ENCODE measurements around the gene CHKA. TPM values are rescaled to one million over a fixed set of nuclear protein-coding genes. Genes with fewer than 3 reads are reported as not detected.

CHKA gene
- total and polyA plus RNA-seq, 4 experiments from 2014 or later, result 1.5 to 2.7 (median 2.6) TPM

- Mint-ChIP-seq H3K9me3 (no peaks in the 10 kb centered on the region), H3K27ac (peak overlapping the region in 1 of 7 donors; percentile 81), H3K36me3 (no peaks in the 10 kb centered on the region), H3K4me1 (no peaks in the 10 kb centered on the region), H3K27me3 (no peaks in the 10 kb centered on the region), H3K4me3 (no peak overlapping the region)
- CTCF ChIA-PET (ENCODE audit: partially characterized antibody), result no interaction called here
- intact Hi-C loops (cut with micrococcal nuclease), result no loop called here
- H3K9me3 ChIP-seq (ENCODE audit: control insufficient read depth in 1 of 2, low read length in 2 of 2), result no peaks in the 10 kb centered on the region
- no peaks in the 10 kb centered on the region for H3K4me1 ChIP-seq (ENCODE audit: insufficient read depth, low read length)
- no peaks in the 10 kb centered on the region for H3K27me3 ChIP-seq (ENCODE audit: insufficient read depth, low read length)
- no peak overlapping the region for H3K4me3 ChIP-seq (ENCODE audit: low read length in 2 of 2)
- no peak for DNase-seq
- H3K27ac ChIP-seq (ENCODE audit: low read depth, low read length), result no peak overlapping the region
- POLR2A ChIA-PET (ENCODE audit: partially characterized antibody), result no interaction called here
- no peaks in the 10 kb centered on the region for H3K36me3 ChIP-seq (ENCODE audit: insufficient read depth, low read length)
Observed at GRCh38 chr11:68017980-68018729, 103.0 kb downstream of the CHKA start.

- intact Hi-C loops (cut with micrococcal nuclease), result no loop called here
- Mint-ChIP-seq H3K27me3 (no peaks in the 10 kb centered on the region), H3K9me3 (no peaks in the 10 kb centered on the region), H3K4me1 (no peaks in the 10 kb centered on the region), H3K36me3 (no peaks in the 10 kb centered on the region), H3K4me3 (no peak overlapping the region), H3K27ac (peak overlapping the region in 1 of 7 donors; percentile 37)
- H3K27ac ChIP-seq (ENCODE audit: low read depth, low read length), result no peak overlapping the region
- no peaks in the 10 kb centered on the region for H3K4me1 ChIP-seq (ENCODE audit: insufficient read depth, low read length)
- no peaks in the 10 kb centered on the region for H3K36me3 ChIP-seq (ENCODE audit: insufficient read depth, low read length)
- no peak overlapping the region for H3K4me3 ChIP-seq (ENCODE audit: low read length in 2 of 2)
- no peaks in the 10 kb centered on the region for H3K9me3 ChIP-seq (ENCODE audit: control insufficient read depth in 1 of 2, low read length in 2 of 2)
- CTCF ChIA-PET (ENCODE audit: partially characterized antibody), result no interaction called here
- no peaks in the 10 kb centered on the region for H3K27me3 ChIP-seq (ENCODE audit: insufficient read depth, low read length)
- POLR2A ChIA-PET (ENCODE audit: partially characterized antibody), result no interaction called here
- no peak for DNase-seq
Observed at GRCh38 chr11:68016904-68017817, 104.0 kb downstream of the CHKA start.

- ChIA-PET CTCF (ENCODE audit: partially characterized antibody) (no interaction called here), POLR2A (ENCODE audit: partially characterized antibody) (no interaction called here)
- no peak overlapping the region for H3K4me3 ChIP-seq (ENCODE audit: low read length in 2 of 2)
- no peak for DNase-seq
- H3K27me3 ChIP-seq (ENCODE audit: insufficient read depth, low read length), result no peaks in the 10 kb centered on the region
- Mint-ChIP-seq H3K4me1 (no peaks in the 10 kb centered on the region), H3K4me3 (no peak overlapping the region), H3K27ac (peak overlapping the region in 1 of 7 donors; percentile 37), H3K27me3 (no peaks in the 10 kb centered on the region), H3K36me3 (no peaks in the 10 kb centered on the region), H3K9me3 (no peaks in the 10 kb centered on the region)
- H3K4me1 ChIP-seq (ENCODE audit: insufficient read depth, low read length), result no peaks in the 10 kb centered on the region
- H3K27ac ChIP-seq (ENCODE audit: low read depth, low read length), result no peak overlapping the region
- H3K9me3 ChIP-seq (ENCODE audit: control insufficient read depth in 1 of 2, low read length in 2 of 2), result no peaks in the 10 kb centered on the region
- no peaks in the 10 kb centered on the region for H3K36me3 ChIP-seq (ENCODE audit: insufficient read depth, low read length)
- intact Hi-C loops (cut with micrococcal nuclease), result no loop called here
Observed at GRCh38 chr11:68016161-68016903, 104.9 kb downstream of the CHKA start.

- no peaks in the 10 kb centered on the region for H3K27me3 ChIP-seq (ENCODE audit: insufficient read depth, low read length)
- no peak overlapping the region for H3K4me3 ChIP-seq (ENCODE audit: low read length in 2 of 2)
- H3K9me3 ChIP-seq (ENCODE audit: control insufficient read depth in 1 of 2, low read length in 2 of 2), result no peaks in the 10 kb centered on the region
- no peak overlapping the region for H3K4me3 Mint-ChIP-seq
- DNase-seq, result no peak
- H3K27me3 Mint-ChIP-seq, result no peaks in the 10 kb centered on the region
- no peaks in the 10 kb centered on the region for H3K4me1 Mint-ChIP-seq
- H3K4me1 ChIP-seq (ENCODE audit: insufficient read depth, low read length), result no peaks in the 10 kb centered on the region
- CTCF ChIA-PET (ENCODE audit: partially characterized antibody), result no interaction called here
- no peaks in the 10 kb centered on the region for H3K9me3 Mint-ChIP-seq
- H3K27ac Mint-ChIP-seq, result no peak overlapping the region
- H3K36me3 ChIP-seq (ENCODE audit: insufficient read depth, low read length), result no peaks in the 10 kb centered on the region
- H3K27ac ChIP-seq (ENCODE audit: low read depth, low read length), result no peak overlapping the region
- H3K36me3 Mint-ChIP-seq, result no peaks in the 10 kb centered on the region
- intact Hi-C loops (cut with micrococcal nuclease), result no loop called here
- POLR2A ChIA-PET (ENCODE audit: partially characterized antibody), result no interaction called here
Observed at GRCh38 chr11:68015467-68015866, 105.7 kb downstream of the CHKA start.

GRCh38 chr11:68014947-68015447, 106.2 kb downstream of the CHKA start:
- CTCF ChIA-PET (ENCODE audit: partially characterized antibody), result no interaction called here
- intact Hi-C loops (cut with micrococcal nuclease), result no loop called here

GRCh38 chr11:68014157-68014946, 106.8 kb downstream of the CHKA start:
- Histone ChIP-seq H3K9me3 (ENCODE audit: control insufficient read depth in 1 of 2, low read length in 2 of 2) (no peaks in the 10 kb centered on the region), H3K27me3 (ENCODE audit: insufficient read depth, low read length) (no peaks in the 10 kb centered on the region), H3K36me3 (ENCODE audit: insufficient read depth, low read length) (no peaks in the 10 kb centered on the region), H3K27ac (ENCODE audit: low read depth, low read length) (no peak overlapping the region), H3K4me1 (ENCODE audit: insufficient read depth, low read length) (no peaks in the 10 kb centered on the region), H3K4me3 (ENCODE audit: low read length in 2 of 2) (no peak overlapping the region)
- Mint-ChIP-seq H3K27me3 (no peaks in the 10 kb centered on the region), H3K36me3 (no peaks in the 10 kb centered on the region), H3K4me1 (no peaks in the 10 kb centered on the region), H3K27ac (no peak overlapping the region), H3K4me3 (no peak overlapping the region), H3K9me3 (no peaks in the 10 kb centered on the region)
- intact Hi-C loops (cut with micrococcal nuclease), result no loop called here
- DNase-seq, result peak in 1 of 5 donors; percentile 29
- POLR2A ChIA-PET (ENCODE audit: partially characterized antibody), result no interaction called here
- CTCF ChIA-PET (ENCODE audit: partially characterized antibody), result no interaction called here

More at GRCh38 chr11:68014947-68015447, 106.2 kb downstream of the CHKA start:
- no peak overlapping the region for H3K4me3 Mint-ChIP-seq
- no peaks in the 10 kb centered on the region for H3K27me3 ChIP-seq (ENCODE audit: insufficient read depth, low read length)
- H3K4me3 ChIP-seq (ENCODE audit: low read length in 2 of 2), result no peak overlapping the region
- no peaks in the 10 kb centered on the region for H3K36me3 ChIP-seq (ENCODE audit: insufficient read depth, low read length)
- no peaks in the 10 kb centered on the region for H3K4me1 ChIP-seq (ENCODE audit: insufficient read depth, low read length)
- DNase-seq, result peak in 1 of 5 donors; percentile 17
- no peaks in the 10 kb centered on the region for H3K9me3 Mint-ChIP-seq
- no peaks in the 10 kb centered on the region for H3K27me3 Mint-ChIP-seq
- H3K36me3 Mint-ChIP-seq, result no peaks in the 10 kb centered on the region
- POLR2A ChIA-PET (ENCODE audit: partially characterized antibody), result no interaction called here
- H3K4me1 Mint-ChIP-seq, result no peaks in the 10 kb centered on the region
- no peaks in the 10 kb centered on the region for H3K9me3 ChIP-seq (ENCODE audit: control insufficient read depth in 1 of 2, low read length in 2 of 2)
- no peak overlapping the region for H3K27ac ChIP-seq (ENCODE audit: low read depth, low read length)
- H3K27ac Mint-ChIP-seq, result no peak overlapping the region
